Keratinocyte (primary cell): ENCODE results near the gene LSM12. TPM values are rescaled to one million over a fixed set of nuclear protein-coding genes. Genes with fewer than 3 reads are reported as not detected.
"Not testable (repeated sequence)": the region's sequence is repeated elsewhere in the genome, so short reads cannot be mapped to it uniquely, and the experiment has no call there.

Source experiments
- DNase-seq: peaks from one replicate; pipeline ENCODE4 v3.0.0-alpha.2; 2011; ENCODE audit warnings: low read depth, missing footprints, low spot score
- FAIRE-seq: peaks from 2 replicates; lab custom pipeline; 2011; peaks lifted over from hg19 to GRCh38; lab: Jason Lieb, UNC
- H2AFZ ChIP-seq: 2 replicates; pipeline ENCODE4 v1.6.0; 2012; ENCODE audit warnings: low read length, control low read depth, inconsistent platforms; ENCODE audit not compliant: control insufficient read depth
- H3K27ac ChIP-seq: 2 replicates; pipeline ENCODE4 v1.5.1; 2011; ENCODE audit warnings: low read length; ENCODE audit not compliant: control insufficient read depth, insufficient read depth
- H3K27me3 ChIP-seq: 3 replicates; pipeline ENCODE4 v1.6.0; 2011; ENCODE audit warnings: low read length; ENCODE audit not compliant: control insufficient read depth, insufficient read depth; ENCODE audit errors: extremely low read depth
- H3K36me3 ChIP-seq, 2 experiments: 2 replicates in 1 of 2; 3 replicates in 1 of 2; pipeline ENCODE4 v1.5.1; 2011; ENCODE audit warnings: low read length in 2 of 2, mild to moderate bottlenecking in 1 of 2; ENCODE audit not compliant: control insufficient read depth in 2 of 2, insufficient read depth in 2 of 2; ENCODE audit errors: extremely low read depth in 1 of 2
- H3K4me1 ChIP-seq: 3 replicates; pipeline ENCODE4 v1.5.1; 2011; ENCODE audit warnings: low read length; ENCODE audit not compliant: control insufficient read depth, insufficient read depth; ENCODE audit errors: extremely low read depth
- H3K4me2 ChIP-seq: 3 replicates; pipeline ENCODE4 v1.6.0; 2011; ENCODE audit warnings: low read depth, low read length; ENCODE audit not compliant: control insufficient read depth, insufficient read depth; ENCODE audit errors: extremely low read depth
- H3K4me3 ChIP-seq, 3 experiments: fragments of 200-600 bp in 1 of 3; sonication (generic) in 1 of 3; 2 replicates in 2 of 3; 3 replicates in 1 of 3; pipeline ENCODE4 v1.5.1; 2011 to 2016; ENCODE audit warnings: low read length in 3 of 3, mild to moderate bottlenecking in 3 of 3, control low read depth in 2 of 3, inconsistent platforms in 1 of 3, low read depth in 1 of 3, mixed read lengths in 1 of 3, mixed run types in 1 of 3, moderate library complexity in 1 of 3; ENCODE audit not compliant: control insufficient read depth in 2 of 3, insufficient read depth in 2 of 3; ENCODE audit errors: extremely low read depth in 1 of 3
- H3K79me2 ChIP-seq: 2 replicates; pipeline ENCODE4 v1.6.0; 2012; ENCODE audit warnings: low read length; ENCODE audit not compliant: control insufficient read depth, insufficient read depth
- H3K9ac ChIP-seq: 3 replicates; pipeline ENCODE4 v1.6.0; 2011; ENCODE audit warnings: low read length; ENCODE audit not compliant: control insufficient read depth, insufficient read depth; ENCODE audit errors: extremely low read depth
- H3K9me1 ChIP-seq: 3 replicates; pipeline ENCODE4 v1.6.0; 2011; ENCODE audit warnings: low read length; ENCODE audit not compliant: control insufficient read depth, insufficient read depth; ENCODE audit errors: extremely low read depth
- H3K9me3 ChIP-seq: 2 replicates; pipeline ENCODE4 v1.5.1; 2012; ENCODE audit warnings: low read depth, low read length; ENCODE audit not compliant: control insufficient read depth
- H4K20me1 ChIP-seq: 3 replicates; pipeline ENCODE4 v1.6.0; 2011; ENCODE audit warnings: low read length; ENCODE audit not compliant: control insufficient read depth, insufficient read depth; ENCODE audit errors: extremely low read depth
- CTCF ChIP-seq, 3 experiments: IDR thresholded peaks in 1 of 3; conservative IDR thresholded peaks in 1 of 3; optimal IDR thresholded peaks in 1 of 3; 2 replicates in 2 of 3; 3 replicates in 1 of 3; pipeline versions ENCODE3 to v1.5.1; 2011; ENCODE audit warnings: low read length in 3 of 3, mild to moderate bottlenecking in 3 of 3, moderate library complexity in 2 of 3, control low read depth in 1 of 3, inconsistent platforms in 1 of 3; ENCODE audit not compliant: insufficient read depth in 2 of 3; ENCODE audit errors: extremely low read depth in 1 of 3
- EZH2 ChIP-seq: IDR thresholded peaks from one replicate; pipeline ENCODE4 v1.6.1; 2012; ENCODE audit warnings: inconsistent platforms, mild to moderate bottlenecking, low read length, moderate library complexity
- dilution Hi-C: fragments of 300-500 bp; cut with MboI; formaldehyde crosslinking; loops from one replicate; pipeline ENCODE4 v1.7.0; 2020; ENCODE audit warnings: low sequenced_read_pairs; ENCODE audit not compliant: extremely low pct_ligation_motif_present
- polyA plus RNA-seq, 5 experiments: library from polyadenylated mRNA; depleted of rRNA in 3 of 5; stranded (reverse) in 3 of 5; stranded (forward) in 1 of 5; unstranded in 1 of 5; fragments of >200 nt; gene quantifications; 1 replicate in 1 of 5; 2 replicates in 3 of 5; 3 replicates in 1 of 5; pipeline versions ENCODE4 v1.2.1 to v1.2.3, GENCODE V29; 2011 to 2012; ENCODE audit warnings: missing spikeins in 2 of 5, low read depth in 1 of 5, low replicate concordance in 1 of 5

The LSM12 gene
- polyA plus RNA-seq, 1 donor (not counting 4 experiments of a cell fraction or from before 2014, with no cell fraction given) = 49.5 TPM

GRCh38 chr17:44049294-44050060 is 17.0 kb downstream of the LSM12 start:
- peaks cover 71% of the 10 kb centered on the region for H3K79me2 ChIP-seq
- H4K20me1 ChIP-seq = peaks cover 3% of the 10 kb centered on the region
- dilution Hi-C loops = no loop called here

GRCh38 chr17:44046893-44047292 is 19.6 kb downstream of the LSM12 start:
- H3K9me1 ChIP-seq, H3K9ac ChIP-seq, H3K9me3 ChIP-seq, dilution Hi-C loops, H3K4me1 ChIP-seq, H3K27me3 ChIP-seq, H3K4me2 ChIP-seq, DNase-seq, FAIRE-seq, H4K20me1 ChIP-seq, H3K27ac ChIP-seq, H3K4me3 ChIP-seq, H2AFZ ChIP-seq: not testable (repeated sequence)
- Histone ChIP-seq H3K79me2 (peaks cover 69% of the 10 kb centered on the region), H3K36me3 (peaks cover 11 to 15% of the 10 kb centered on the region in 2 experiments)

More at GRCh38 chr17:44049294-44050060, 17.0 kb downstream of the LSM12 start:
- Histone ChIP-seq H3K36me3 (peaks cover 19 to 26% of the 10 kb centered on the region in 2 experiments), H3K4me1 (peaks cover 3% of the 10 kb centered on the region), H3K9ac (no peak overlapping the region), H3K27ac (no peak overlapping the region), H3K27me3 (no peaks in the 10 kb centered on the region), H3K9me1 (no peaks in the 10 kb centered on the region), H3K4me3 (no peak overlapping the region), H2AFZ (no peak overlapping the region), H3K4me2 (no peak overlapping the region), H3K9me3 (no peaks in the 10 kb centered on the region)
- no peak for FAIRE-seq
- no peak for DNase-seq
- TF ChIP-seq CTCF (optimal IDR thresholded peaks at IDR 0.05 in 1 of 3, IDR thresholded peaks at IDR 0.05 in 1 of 3, conservative IDR thresholded peaks at IDR 0.05 in 1 of 3; ENCODE audit: extremely low read depth in 1 of 3, insufficient read depth in 2 of 3, low read length in 3 of 3) = no peak
- no peak for TF ChIP-seq EZH2
